GM19452 (cell line): ENCODE results near the gene MT1H.
"Not testable (repeated sequence)": the region's sequence is repeated elsewhere in the genome, so short reads cannot be mapped to it uniquely, and the experiment has no call there.

Source experiments
- ATAC-seq: cut with Tn5 transposase; IDR thresholded peaks from one replicate; pipeline ENCODE4 v1.9.1; 2021; ENCODE audit not compliant: unreplicated experiment

The MT1H gene

DNA sequence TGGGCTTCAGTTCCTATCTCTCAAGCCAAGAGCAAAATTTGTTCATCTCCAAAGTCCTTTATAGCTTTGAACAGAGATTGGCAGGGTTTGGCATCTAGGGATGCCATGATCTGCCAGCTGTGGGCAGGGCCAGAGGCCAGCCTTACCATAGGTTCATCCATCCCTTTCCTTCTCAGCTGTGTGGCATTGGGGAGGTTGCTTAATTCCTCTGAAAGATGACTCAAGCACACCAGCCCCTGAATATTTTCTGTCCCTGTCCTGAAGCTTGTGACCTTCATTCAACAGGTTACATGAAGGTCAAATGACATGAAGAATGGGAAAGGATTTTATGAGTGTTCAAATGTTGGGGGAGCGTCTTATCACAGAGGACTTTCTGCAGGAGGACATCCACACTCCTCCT lies 5.1 kb upstream of the MT1H start:
- no peak for ATAC-seq

DNA sequence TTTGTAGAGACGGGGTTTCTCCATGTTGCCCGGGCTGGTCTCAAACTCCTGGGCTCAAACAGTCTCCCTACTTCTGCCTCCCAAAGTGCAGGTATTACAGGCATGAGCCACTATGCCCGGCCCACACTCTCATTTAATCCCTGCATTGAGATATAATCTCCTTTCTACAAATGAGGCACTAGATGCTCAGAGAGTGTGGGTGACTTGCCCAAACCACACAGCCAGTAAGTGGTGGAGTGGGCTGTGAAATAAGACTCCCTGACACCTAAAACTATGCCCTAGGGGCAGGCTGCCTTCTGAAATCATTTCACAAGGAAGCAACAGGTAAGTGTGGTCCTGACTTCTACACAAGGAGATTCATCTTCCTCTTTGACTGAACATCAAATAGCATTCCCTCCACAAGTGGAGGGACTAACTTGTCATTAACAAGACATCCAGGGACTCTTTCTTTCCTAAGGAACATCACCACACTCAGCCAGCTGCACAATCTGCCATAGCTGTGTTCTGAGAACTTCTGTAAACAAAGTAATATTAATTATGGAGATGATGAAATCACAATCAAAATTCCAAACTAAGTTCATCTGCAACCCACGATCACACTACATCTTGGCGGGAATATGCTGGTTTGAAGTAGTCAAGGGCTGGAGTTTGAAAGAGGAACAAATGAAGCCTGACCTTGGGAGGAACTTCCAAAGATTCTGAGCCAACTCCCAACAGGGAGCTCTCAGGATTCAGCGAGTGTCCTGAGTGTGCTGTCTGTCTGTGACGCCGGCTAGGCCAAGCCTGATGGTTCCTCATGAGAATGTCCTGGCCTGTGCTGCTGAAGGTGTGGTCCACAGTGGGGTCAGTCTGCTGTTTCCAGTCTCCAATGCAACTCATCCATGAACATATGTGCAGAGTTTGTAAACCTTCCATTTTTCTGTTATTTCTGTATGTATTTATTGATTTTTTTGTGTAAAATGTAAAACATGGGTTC lies 4.0 kb upstream of the MT1H start:
- not testable (repeated sequence) for ATAC-seq

GRCh38 chr16:56667581-56668571 lies 1.7 kb upstream of the MT1H start, which contains the start of gene MT1G:
Gene MT1G, minus strand, starts transcription at chr16:56668065. Its CDS starts 72 bp downstream, at chr16:56667993.
- no peak for ATAC-seq

DNA sequence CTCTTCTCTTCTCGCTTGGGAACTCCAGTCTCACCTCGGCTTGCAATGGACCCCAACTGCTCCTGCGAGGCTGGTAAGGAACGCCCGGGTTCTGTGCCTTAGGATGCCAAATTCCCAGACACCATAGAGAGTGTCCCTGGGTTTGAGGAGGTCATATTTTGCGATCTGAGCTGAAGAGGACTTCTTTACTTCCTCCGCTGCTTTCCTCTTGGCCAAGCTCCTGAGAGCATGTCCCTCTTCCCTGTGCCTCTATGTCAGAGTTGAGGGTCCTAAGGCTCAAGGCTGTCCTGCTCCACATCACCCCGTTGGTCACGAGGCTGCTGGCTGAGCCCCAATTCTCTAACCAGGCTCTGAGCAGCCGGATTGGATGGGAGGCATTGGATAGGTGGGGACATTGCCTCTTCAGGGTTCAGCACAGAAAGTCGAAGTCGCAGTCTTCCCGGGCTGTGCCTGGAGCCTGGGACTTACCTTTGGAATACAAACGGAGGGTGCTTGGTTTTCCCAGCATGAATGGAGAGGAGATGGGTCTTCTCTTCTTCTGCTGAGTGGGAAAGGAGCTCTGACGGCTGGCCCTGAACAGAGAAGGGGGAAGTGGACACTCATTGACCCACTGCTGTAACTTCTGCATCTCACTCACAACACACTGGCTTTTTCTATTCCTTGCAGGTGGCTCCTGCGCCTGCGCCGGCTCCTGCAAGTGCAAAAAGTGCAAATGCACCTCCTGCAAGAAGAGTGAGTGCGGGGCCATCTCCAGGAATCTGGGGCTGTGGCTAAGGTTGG lies 416 bp downstream of the MT1H start:
- ATAC-seq: no peak

DNA sequence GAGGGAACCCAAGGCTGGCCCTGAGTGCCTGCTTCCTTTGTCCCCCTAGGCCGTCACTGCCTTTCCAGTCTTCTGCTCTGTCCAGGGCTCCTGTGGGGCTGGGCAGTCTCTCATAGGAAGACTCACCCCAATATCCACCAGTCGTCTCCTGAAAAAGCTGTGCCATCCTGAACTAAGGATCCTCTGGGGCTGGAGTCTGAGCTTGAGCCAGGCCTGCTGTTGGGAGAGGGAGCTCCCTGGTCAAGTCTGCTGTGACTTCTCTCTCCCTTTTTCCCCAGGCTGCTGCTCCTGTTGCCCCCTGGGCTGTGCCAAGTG lies 963 bp downstream of the MT1H start:
- no peak for ATAC-seq

DNA sequence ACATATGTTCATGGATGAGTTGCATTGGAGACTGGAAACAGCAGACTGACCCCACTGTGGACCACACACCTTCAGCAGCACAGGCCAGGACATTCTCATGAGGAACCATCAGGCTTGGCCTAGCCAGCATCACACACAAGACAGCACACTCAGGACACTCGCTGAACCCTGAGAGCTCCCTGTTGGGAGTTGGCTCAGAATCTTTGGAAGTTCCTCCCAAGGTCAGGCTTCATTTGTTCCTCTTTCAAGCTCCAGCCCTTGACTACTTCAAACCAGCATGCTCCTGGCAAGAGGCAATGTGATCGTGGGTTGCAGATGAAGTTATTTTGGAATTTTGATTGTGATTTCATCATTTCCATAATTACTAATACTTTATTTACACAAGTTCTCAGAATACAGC lies 2.1 kb downstream of the MT1H start:
- not testable (repeated sequence) for ATAC-seq

DNA sequence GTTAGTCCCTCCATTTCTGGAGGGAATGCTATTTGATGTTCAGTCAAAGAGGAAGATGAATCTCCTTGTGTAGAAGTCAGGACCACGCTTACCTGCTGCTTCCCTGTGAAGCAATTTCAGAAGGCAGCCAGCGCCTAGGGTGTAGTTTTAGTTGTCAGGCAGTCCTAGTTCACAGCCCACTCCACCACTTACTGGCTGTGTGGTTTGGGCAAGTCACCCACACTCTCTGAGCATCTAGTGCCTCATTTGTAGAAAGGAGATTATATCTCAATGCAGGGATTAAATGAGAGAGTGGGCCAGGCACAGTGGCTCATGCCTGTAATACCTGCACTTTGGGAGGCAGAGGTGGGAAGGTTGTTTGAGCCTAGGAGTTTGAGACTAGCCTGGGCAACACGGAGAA lies 2.6 kb downstream of the MT1H start:
- not testable (repeated sequence) for ATAC-seq

- ATAC-seq: no peak
Measured at GRCh38 chr16:56672761-56673536, 3.3 kb downstream of the MT1H start.

DNA sequence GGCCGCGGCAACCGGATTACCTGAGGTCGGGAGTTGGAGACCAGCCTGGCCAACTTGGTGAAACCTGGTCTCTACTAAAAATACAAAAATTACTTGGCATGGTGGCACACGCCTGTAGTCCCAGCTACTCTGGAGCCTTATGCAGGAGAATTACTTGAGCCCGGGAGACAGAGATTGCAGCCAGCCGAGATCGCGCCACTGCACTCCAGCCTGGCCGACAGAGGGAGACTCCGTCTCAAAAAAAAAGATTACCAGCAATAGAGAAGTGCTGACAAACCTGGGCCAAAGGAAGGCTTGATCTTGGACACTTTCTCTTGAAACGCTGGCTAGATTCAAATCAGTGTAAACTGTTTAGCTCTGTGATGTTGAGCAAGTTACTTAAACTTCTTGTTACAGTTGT lies 4.3 kb downstream of the MT1H start:
- no peak for ATAC-seq

DNA sequence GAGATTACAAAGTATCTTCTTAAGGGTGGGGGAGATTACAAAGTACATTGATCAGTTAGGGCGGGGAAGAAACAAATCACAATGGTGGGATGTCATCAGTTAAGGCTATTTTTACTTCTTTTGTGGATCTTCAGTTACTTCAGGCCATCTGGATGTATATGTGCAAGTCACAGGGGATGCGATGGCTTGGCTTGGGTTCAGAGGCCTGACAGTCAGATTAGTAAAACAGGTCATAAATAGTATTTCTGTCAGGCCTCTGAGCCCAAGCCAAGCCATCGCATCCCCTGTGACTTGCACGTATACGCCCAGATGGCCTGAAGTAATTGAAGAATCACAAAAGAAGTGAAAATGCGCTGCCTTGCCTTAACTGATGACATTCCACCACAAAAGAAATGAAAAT lies 5.0 kb downstream of the MT1H start:
- ATAC-seq: not testable (repeated sequence)

GRCh38 chr16:56675685-56676210 lies 6.1 kb downstream of the MT1H start:
- no peak for ATAC-seq

DNA sequence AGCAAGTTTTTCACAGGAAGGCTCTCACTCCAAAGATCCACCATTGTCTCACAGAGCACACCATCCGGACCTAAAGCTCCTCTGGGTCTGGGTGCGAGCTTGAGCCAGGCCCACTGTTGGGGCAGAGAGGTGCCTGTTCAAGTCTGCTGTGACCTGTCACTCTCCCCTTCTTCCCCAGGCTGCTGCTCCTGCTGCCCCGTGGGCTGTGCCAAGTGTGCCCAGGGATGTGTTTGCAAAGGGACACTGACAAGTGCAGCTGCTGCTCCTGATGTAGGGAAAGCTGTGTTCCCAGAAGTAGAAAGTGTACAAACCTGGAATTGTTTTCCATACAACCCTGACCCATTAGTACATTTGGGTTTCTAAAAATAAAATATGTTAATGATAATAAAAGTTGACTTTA lies 7.9 kb downstream of the MT1H start:
- no peak for ATAC-seq

GRCh38 chr16:56679078-56679730 lies 9.6 kb downstream of the MT1H start:
- no peak for ATAC-seq

- no peak for ATAC-seq
Measured at GRCh38 chr16:56679818-56680217, 10.2 kb downstream of the MT1H start.

DNA sequence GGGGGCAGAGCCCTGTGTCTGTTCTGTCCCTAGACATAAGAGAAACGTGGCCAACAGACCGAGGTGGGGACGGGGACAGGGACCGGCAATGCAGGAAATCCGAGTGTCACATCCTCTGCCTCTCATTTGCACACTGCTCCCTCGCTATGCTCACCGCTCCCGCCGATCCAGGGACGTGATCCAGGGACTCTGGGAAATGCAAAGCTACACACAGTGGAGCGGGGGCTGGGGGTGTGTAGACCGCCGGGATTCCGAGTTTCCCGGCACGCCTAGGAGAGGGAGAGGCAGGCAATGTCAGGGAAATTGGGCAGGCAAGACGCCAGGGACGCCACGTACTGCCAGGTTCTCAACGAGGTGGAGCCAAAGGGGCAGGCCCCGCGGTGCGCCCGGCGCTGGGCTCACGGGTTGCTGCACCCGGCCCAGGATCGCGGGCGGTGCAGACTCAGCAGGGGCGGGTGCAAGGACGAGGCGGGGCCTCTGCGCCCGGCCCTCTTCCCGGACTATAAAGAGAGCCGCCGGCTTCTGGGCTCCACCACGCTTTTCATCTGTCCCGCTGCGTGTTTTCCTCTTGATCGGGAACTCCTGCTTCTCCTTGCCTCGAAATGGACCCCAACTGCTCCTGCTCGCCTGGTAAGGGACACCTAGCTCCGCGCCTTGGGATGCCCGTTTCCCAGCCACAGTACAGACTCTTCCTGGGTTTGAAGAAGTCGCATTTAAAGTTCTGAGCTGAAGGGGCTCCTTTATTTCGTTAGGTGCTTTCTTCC lies 12.5 kb downstream of the MT1H start, which contains the start of gene MT1X:
MT1X (plus strand) TSS at position 532 of the 764 bp plus-strand sequence; CDS start at position 603, 71 bp downstream.
- peak; percentile 97 for ATAC-seq

DNA sequence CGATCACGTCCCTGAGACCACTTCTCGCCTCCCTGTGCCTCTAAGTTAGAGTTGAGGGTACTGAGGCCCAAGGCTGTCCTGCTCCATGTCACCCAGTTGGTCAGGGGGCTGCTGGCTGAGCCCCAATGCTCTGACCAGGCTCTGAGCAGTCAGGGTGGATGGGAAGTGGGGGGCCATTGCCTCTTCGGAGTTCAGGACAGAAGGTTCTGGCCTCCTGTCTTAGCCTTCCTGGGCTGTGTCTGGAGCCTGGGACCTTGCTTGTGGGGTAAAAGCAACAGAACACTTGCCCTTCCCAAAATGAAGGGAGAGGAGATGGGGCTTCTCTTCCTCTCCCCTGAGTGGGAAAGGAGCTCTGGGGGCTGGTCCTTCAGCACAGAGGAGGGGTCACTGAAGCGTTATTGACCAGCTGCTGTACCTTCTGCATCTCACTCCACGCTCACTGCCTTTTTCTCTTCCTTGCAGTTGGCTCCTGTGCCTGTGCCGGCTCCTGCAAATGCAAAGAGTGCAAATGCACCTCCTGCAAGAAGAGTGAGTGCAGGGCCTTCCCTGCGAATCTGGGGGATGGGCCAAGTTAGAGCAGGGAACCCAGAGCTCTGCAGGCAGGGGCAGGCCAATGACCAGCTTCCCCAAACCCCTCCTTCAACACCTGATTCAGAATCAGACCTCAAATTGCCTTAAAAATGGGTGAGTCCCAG lies 13.2 kb downstream of the MT1H start:
- peak; percentile 1 for ATAC-seq

DNA sequence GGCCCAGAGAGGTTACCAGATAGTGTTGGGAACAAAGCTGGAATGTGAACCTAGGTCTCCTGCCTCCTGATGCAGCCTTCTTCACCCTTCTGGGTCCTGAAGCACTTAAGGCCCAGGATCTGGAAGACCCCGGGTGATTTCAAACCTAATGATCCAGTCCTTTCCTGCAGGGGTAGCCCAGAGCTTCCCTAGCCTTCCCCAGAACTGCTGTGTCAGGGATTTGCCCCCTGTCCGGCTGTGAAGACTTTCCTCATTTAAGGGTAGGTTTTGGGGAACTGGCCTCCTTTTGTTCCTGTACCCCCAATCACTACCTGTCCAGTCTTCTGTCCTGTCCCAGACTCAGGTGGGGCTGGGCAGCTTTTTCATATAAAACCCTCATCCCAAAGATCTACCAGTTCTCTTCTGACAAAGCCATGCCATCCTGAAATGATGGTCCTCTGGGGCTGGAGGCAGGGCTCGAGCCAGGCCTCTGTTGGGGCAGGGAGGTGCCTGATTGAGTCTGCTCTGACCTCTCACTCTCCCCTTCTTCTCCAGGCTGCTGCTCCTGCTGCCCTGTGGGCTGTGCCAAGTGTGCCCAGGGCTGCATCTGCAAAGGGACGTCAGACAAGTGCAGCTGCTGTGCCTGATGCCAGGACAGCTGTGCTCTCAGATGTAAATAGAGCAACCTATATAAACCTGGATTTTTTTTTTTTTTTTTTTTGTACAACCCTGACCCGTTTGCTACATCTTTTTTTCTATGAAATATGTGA lies 14.0 kb downstream of the MT1H start:
- ATAC-seq: no peak
